Keratinocyte (primary cell): Measurements from ENCODE around the gene HESX1. TPM values are rescaled to one million over a fixed set of nuclear protein-coding genes. Genes with fewer than 3 reads are reported as not detected.

Source experiments
- DNase-seq: peaks from one replicate; pipeline ENCODE4 v3.0.0-alpha.2; 2011; ENCODE audit warnings: low read depth, missing footprints, low spot score
- FAIRE-seq: peaks from 2 replicates; lab custom pipeline; 2011; peaks lifted over from hg19 to GRCh38; lab: Jason Lieb, UNC
- H2AFZ ChIP-seq: 2 replicates; pipeline ENCODE4 v1.6.0; 2012; ENCODE audit warnings: low read length, control low read depth, inconsistent platforms; ENCODE audit not compliant: control insufficient read depth
- H3K27ac ChIP-seq: 2 replicates; pipeline ENCODE4 v1.5.1; 2011; ENCODE audit warnings: low read length; ENCODE audit not compliant: control insufficient read depth, insufficient read depth
- H3K27me3 ChIP-seq: 3 replicates; pipeline ENCODE4 v1.6.0; 2011; ENCODE audit warnings: low read length; ENCODE audit not compliant: control insufficient read depth, insufficient read depth; ENCODE audit errors: extremely low read depth
- H3K36me3 ChIP-seq, 2 experiments: 2 replicates in 1 of 2; 3 replicates in 1 of 2; pipeline ENCODE4 v1.5.1; 2011; ENCODE audit warnings: low read length in 2 of 2, mild to moderate bottlenecking in 1 of 2; ENCODE audit not compliant: control insufficient read depth in 2 of 2, insufficient read depth in 2 of 2; ENCODE audit errors: extremely low read depth in 1 of 2
- H3K4me1 ChIP-seq: 3 replicates; pipeline ENCODE4 v1.5.1; 2011; ENCODE audit warnings: low read length; ENCODE audit not compliant: control insufficient read depth, insufficient read depth; ENCODE audit errors: extremely low read depth
- H3K4me2 ChIP-seq: 3 replicates; pipeline ENCODE4 v1.6.0; 2011; ENCODE audit warnings: low read depth, low read length; ENCODE audit not compliant: control insufficient read depth, insufficient read depth; ENCODE audit errors: extremely low read depth
- H3K4me3 ChIP-seq, 3 experiments: fragments of 200-600 bp in 1 of 3; sonication (generic) in 1 of 3; 2 replicates in 2 of 3; 3 replicates in 1 of 3; pipeline ENCODE4 v1.5.1; 2011 to 2016; ENCODE audit warnings: low read length in 3 of 3, mild to moderate bottlenecking in 3 of 3, control low read depth in 2 of 3, inconsistent platforms in 1 of 3, low read depth in 1 of 3, mixed read lengths in 1 of 3, mixed run types in 1 of 3, moderate library complexity in 1 of 3; ENCODE audit not compliant: control insufficient read depth in 2 of 3, insufficient read depth in 2 of 3; ENCODE audit errors: extremely low read depth in 1 of 3
- H3K79me2 ChIP-seq: 2 replicates; pipeline ENCODE4 v1.6.0; 2012; ENCODE audit warnings: low read length; ENCODE audit not compliant: control insufficient read depth, insufficient read depth
- H3K9ac ChIP-seq: 3 replicates; pipeline ENCODE4 v1.6.0; 2011; ENCODE audit warnings: low read length; ENCODE audit not compliant: control insufficient read depth, insufficient read depth; ENCODE audit errors: extremely low read depth
- H3K9me1 ChIP-seq: 3 replicates; pipeline ENCODE4 v1.6.0; 2011; ENCODE audit warnings: low read length; ENCODE audit not compliant: control insufficient read depth, insufficient read depth; ENCODE audit errors: extremely low read depth
- H3K9me3 ChIP-seq: 2 replicates; pipeline ENCODE4 v1.5.1; 2012; ENCODE audit warnings: low read depth, low read length; ENCODE audit not compliant: control insufficient read depth
- H4K20me1 ChIP-seq: 3 replicates; pipeline ENCODE4 v1.6.0; 2011; ENCODE audit warnings: low read length; ENCODE audit not compliant: control insufficient read depth, insufficient read depth; ENCODE audit errors: extremely low read depth
- EZH2 ChIP-seq: IDR thresholded peaks from one replicate; pipeline ENCODE4 v1.6.1; 2012; ENCODE audit warnings: inconsistent platforms, mild to moderate bottlenecking, low read length, moderate library complexity
- dilution Hi-C: fragments of 300-500 bp; cut with MboI; formaldehyde crosslinking; loops from one replicate; pipeline ENCODE4 v1.7.0; 2020; ENCODE audit warnings: low sequenced_read_pairs; ENCODE audit not compliant: extremely low pct_ligation_motif_present
- polyA plus RNA-seq, 5 experiments: library from polyadenylated mRNA; depleted of rRNA in 3 of 5; stranded (reverse) in 3 of 5; stranded (forward) in 1 of 5; unstranded in 1 of 5; fragments of >200 nt; gene quantifications; 1 replicate in 1 of 5; 2 replicates in 3 of 5; 3 replicates in 1 of 5; pipeline versions ENCODE4 v1.2.1 to v1.2.3, GENCODE V29; 2011 to 2012; ENCODE audit warnings: missing spikeins in 2 of 5, low read depth in 1 of 5, low replicate concordance in 1 of 5
- TF ChIP-seq, protein P1 (sequence below), 3 experiments: IDR thresholded peaks in 1 of 3; conservative IDR thresholded peaks in 1 of 3; optimal IDR thresholded peaks in 1 of 3; 2 replicates in 2 of 3; 3 replicates in 1 of 3; pipeline versions ENCODE3 to v1.5.1; 2011; ENCODE audit warnings: low read length in 3 of 3, mild to moderate bottlenecking in 3 of 3, moderate library complexity in 2 of 3, control low read depth in 1 of 3, inconsistent platforms in 1 of 3; ENCODE audit not compliant: insufficient read depth in 2 of 3; ENCODE audit errors: extremely low read depth in 1 of 3

Gene HESX1
- polyA plus RNA-seq, 1 donor (not counting 4 experiments of a cell fraction or from before 2014, with no cell fraction given): 0.29 TPM

DNA sequence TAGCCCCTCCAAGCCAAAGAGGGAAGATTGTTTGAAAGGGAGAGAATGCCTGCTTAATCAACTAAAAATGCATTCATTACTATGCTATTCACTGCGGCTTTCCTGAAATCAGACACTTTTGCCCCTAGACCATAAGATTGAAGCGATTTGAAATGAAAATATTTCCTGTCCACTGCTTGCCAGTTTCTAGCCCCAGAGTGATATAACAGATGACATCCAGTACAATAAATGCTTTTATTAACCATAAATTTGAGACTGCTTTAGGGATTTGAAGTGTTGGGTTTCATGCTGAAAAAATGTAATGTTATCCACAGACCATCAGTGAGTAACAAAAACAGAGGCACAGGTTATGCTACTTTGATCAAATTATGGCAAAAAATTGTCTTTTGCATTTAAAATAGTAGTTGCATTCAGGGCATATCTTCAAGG, 48.7 kb downstream of the HESX1 start:
- FAIRE-seq (no peak), DNase-seq (no peak)
- Histone ChIP-seq H3K79me2 (no peaks in the 10 kb centered on the region), H2AFZ (no peak overlapping the region), H3K27ac (no peak overlapping the region), H3K4me2 (no peak overlapping the region), H3K9me3 (no peaks in the 10 kb centered on the region), H3K9me1 (no peaks in the 10 kb centered on the region), H3K27me3 (no peaks in the 10 kb centered on the region), H3K36me3 (no peaks in the 10 kb centered on the region), H3K4me3 (no peak overlapping the region), H4K20me1 (no peaks in the 10 kb centered on the region), H3K4me1 (no peaks in the 10 kb centered on the region), H3K9ac (no peak overlapping the region)
- TF ChIP-seq EZH2: no peak
- TF ChIP-seq, protein P1, sequence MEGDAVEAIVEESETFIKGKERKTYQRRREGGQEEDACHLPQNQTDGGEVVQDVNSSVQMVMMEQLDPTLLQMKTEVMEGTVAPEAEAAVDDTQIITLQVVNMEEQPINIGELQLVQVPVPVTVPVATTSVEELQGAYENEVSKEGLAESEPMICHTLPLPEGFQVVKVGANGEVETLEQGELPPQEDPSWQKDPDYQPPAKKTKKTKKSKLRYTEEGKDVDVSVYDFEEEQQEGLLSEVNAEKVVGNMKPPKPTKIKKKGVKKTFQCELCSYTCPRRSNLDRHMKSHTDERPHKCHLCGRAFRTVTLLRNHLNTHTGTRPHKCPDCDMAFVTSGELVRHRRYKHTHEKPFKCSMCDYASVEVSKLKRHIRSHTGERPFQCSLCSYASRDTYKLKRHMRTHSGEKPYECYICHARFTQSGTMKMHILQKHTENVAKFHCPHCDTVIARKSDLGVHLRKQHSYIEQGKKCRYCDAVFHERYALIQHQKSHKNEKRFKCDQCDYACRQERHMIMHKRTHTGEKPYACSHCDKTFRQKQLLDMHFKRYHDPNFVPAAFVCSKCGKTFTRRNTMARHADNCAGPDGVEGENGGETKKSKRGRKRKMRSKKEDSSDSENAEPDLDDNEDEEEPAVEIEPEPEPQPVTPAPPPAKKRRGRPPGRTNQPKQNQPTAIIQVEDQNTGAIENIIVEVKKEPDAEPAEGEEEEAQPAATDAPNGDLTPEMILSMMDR (optimal IDR thresholded peaks at IDR 0.05 in 1 of 3, IDR thresholded peaks at IDR 0.05 in 1 of 3, conservative IDR thresholded peaks at IDR 0.05 in 1 of 3; ENCODE audit: extremely low read depth in 1 of 3, insufficient read depth in 2 of 3, low read length in 3 of 3): no peak
- dilution Hi-C loops: no loop called here

DNA sequence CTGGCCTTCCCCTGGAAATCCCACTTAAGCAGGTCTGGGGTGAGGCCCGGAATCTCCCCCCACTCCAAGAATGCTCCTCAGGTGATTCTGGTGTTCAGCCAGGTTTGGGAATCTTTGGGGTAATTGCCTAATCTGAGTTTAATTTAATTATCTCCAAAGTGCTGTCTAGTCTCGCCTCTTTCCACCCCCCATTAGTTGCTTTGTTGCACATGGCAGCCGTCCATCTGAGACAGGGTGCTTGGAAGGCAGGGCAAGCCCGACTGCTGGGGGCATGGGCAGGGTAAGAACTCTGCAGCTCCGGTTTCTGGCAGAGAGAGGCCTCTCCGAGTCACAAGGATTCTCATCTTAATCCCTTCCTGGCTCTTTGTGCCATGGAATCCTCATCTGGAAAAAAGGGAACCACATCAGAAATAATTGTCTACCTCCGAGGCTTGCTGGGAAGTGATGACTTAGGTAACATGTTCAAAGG, 49.6 kb downstream of the HESX1 start:
- TF ChIP-seq, protein P1 (optimal IDR thresholded peaks at IDR 0.05 in 1 of 3, IDR thresholded peaks at IDR 0.05 in 1 of 3, conservative IDR thresholded peaks at IDR 0.05 in 1 of 3; ENCODE audit: extremely low read depth in 1 of 3, insufficient read depth in 2 of 3, low read length in 3 of 3): no peak
- no peak for TF ChIP-seq EZH2
- Histone ChIP-seq H3K9me1 (no peaks in the 10 kb centered on the region), H3K9me3 (no peaks in the 10 kb centered on the region), H3K27ac (no peak overlapping the region), H3K9ac (no peak overlapping the region), H3K4me3 (no peak overlapping the region), H3K4me1 (no peaks in the 10 kb centered on the region), H3K79me2 (no peaks in the 10 kb centered on the region), H4K20me1 (no peaks in the 10 kb centered on the region), H3K27me3 (no peaks in the 10 kb centered on the region), H2AFZ (no peak overlapping the region), H3K36me3 (no peaks in the 10 kb centered on the region), H3K4me2 (no peak overlapping the region)
- no peak for FAIRE-seq
- DNase-seq: no peak
- dilution Hi-C loops: no loop called here

Other genes starting within 250 kb of the HESX1 start
- gene SPATA12, start 139.3 kb downstream of the HESX1 start, polyA plus RNA-seq: 0.08 to 0.09 TPM (median 0.08 TPM) in 3 replicates
- gene IL17RD, start 34.6 kb downstream of the HESX1 start, polyA plus RNA-seq: 1.4 to 1.7 TPM (median 1.6 TPM) in 3 replicates
- 15.1 to 25.6 TPM (median 17.3 TPM) in 3 replicates for gene APPL1, start 27.8 kb upstream of the HESX1 start, polyA plus RNA-seq
- not detected in 3 replicates for gene ASB14, start 92.7 kb upstream of the HESX1 start, polyA plus RNA-seq